GM18858 (cell line): Measurements from ENCODE around the gene TRAFD1.

Experiments
- ATAC-seq: cut with Tn5 transposase; IDR thresholded peaks from one replicate; pipeline ENCODE4 v1.9.1; 2021; ENCODE audit not compliant: unreplicated experiment

The TRAFD1 gene

GRCh38 chr12:112175361-112176155 is 50.2 kb downstream of the TRAFD1 start:
- ATAC-seq: no peak

GRCh38 chr12:112176321-112177010 is 51.1 kb downstream of the TRAFD1 start:
- no peak for ATAC-seq

- no peak for ATAC-seq
These were observed 53.4 kb downstream of the TRAFD1 start for GRCh38 chr12:112178796-112179195.

GRCh38 chr12:112179341-112179740 is 54.0 kb downstream of the TRAFD1 start:
- ATAC-seq: no peak

GRCh38 chr12:112179916-112180315 is 54.6 kb downstream of the TRAFD1 start:
- ATAC-seq: no peak

GRCh38 chr12:112180422-112180821 is 55.1 kb downstream of the TRAFD1 start:
- no peak for ATAC-seq

- ATAC-seq: no peak
These were observed 57.1 kb downstream of the TRAFD1 start for GRCh38 chr12:112182499-112182898.

GRCh38 chr12:112183141-112184021 is 58.0 kb downstream of the TRAFD1 start:
- ATAC-seq: no peak

- ATAC-seq: no peak
These were observed 58.9 kb downstream of the TRAFD1 start for GRCh38 chr12:112184056-112184887.

GRCh38 chr12:112185093-112185923 is 59.9 kb downstream of the TRAFD1 start:
- no peak for ATAC-seq

- ATAC-seq: no peak
These were observed 62.9 kb downstream of the TRAFD1 start for GRCh38 chr12:112188130-112188830.

GRCh38 chr12:112190231-112191025 is 65.1 kb downstream of the TRAFD1 start:
- ATAC-seq: no peak

GRCh38 chr12:112191201-112191600 is 65.8 kb downstream of the TRAFD1 start:
- no peak for ATAC-seq

GRCh38 chr12:112191840-112192321 is 66.5 kb downstream of the TRAFD1 start:
- ATAC-seq: no peak

GRCh38 chr12:112192475-112192874 is 67.1 kb downstream of the TRAFD1 start:
- ATAC-seq: no peak

GRCh38 chr12:112194601-112195247 is 69.4 kb downstream of the TRAFD1 start:
- no peak for ATAC-seq

- ATAC-seq: no peak
These were observed 71.0 kb downstream of the TRAFD1 start for GRCh38 chr12:112196196-112196875.
